ENCODE measurements around the gene PACRG. TPM values are rescaled to one million over a fixed set of nuclear protein-coding genes. Genes with fewer than 3 reads are reported as not detected.

Gene PACRG
- total and polyA plus RNA-seq, 2 experiments from 2014 or later = 0.83 to 3.7 TPM

DNA sequence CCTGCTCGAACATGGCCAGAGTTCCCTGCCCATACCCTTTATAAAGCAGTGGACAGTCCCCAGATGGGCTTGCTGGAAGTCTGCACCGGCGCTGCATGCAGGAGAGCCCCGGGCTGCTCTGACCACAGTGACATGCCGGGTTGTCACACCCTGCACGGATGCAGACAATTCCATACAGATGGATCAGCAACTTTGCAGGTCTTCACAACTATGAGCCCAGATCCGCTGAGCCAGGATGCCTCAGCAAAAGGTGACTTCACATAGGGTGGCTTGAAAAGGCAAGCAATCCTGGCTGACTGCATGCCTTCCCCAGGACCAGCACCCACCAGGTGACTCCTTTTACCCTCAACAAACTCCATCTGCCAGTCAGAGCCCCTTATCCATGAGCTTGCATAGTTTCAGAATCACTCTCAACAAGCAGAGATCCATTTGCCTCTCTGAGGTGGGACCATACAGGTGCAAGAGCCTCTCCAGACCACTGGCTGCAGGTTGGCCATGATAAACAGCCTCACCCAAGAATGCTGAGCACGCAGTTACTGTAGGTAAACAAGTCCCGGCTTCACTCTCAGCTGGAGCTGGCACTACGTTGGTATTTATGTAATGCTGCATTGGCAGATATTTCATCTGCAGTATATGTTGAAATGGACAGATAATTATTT is 503.7 kb downstream of the PACRG start:
- TF ChIP-seq, protein P1, sequence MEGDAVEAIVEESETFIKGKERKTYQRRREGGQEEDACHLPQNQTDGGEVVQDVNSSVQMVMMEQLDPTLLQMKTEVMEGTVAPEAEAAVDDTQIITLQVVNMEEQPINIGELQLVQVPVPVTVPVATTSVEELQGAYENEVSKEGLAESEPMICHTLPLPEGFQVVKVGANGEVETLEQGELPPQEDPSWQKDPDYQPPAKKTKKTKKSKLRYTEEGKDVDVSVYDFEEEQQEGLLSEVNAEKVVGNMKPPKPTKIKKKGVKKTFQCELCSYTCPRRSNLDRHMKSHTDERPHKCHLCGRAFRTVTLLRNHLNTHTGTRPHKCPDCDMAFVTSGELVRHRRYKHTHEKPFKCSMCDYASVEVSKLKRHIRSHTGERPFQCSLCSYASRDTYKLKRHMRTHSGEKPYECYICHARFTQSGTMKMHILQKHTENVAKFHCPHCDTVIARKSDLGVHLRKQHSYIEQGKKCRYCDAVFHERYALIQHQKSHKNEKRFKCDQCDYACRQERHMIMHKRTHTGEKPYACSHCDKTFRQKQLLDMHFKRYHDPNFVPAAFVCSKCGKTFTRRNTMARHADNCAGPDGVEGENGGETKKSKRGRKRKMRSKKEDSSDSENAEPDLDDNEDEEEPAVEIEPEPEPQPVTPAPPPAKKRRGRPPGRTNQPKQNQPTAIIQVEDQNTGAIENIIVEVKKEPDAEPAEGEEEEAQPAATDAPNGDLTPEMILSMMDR (IDR thresholded peaks at IDR 0.05; ENCODE audit: low read depth, low read length) = no peak
- H3K27ac ChIP-seq = no peak overlapping the region

DNA sequence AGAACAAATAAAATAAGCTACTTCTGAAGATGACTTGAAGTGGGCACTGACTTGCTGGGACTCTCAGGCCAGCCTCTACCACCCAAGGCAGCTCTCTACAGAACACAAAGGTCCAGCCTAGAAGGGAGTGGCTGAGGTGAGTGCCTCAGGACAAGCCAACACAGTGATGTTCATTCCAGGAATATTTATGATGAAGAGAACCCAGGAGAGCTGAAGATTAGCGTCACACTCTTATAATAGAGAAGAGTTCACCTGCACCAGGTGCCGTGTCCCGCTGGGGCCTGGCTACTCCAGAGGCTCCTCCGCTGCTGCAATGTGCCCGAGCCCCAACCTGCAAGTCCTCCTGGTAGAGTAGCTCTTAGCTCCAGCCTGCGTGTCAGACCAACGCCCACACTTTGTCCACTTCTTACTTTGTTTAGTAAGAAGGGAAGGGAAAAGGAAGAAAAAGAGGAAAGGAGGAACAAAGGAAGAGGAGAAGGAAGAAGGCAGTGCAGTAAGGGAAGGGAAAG is 504.3 kb downstream of the PACRG start:
- no peaks in the 10 kb centered on the region for H3K9me3 ChIP-seq (ENCODE audit: low read depth)
- no peak overlapping the region for H3K4me3 ChIP-seq
- H3K36me3 ChIP-seq = no peaks in the 10 kb centered on the region
- H3K4me1 ChIP-seq (ENCODE audit: low read depth) = peaks cover 20% of the 10 kb centered on the region
- TF ChIP-seq, protein P1 (IDR thresholded peaks at IDR 0.05; ENCODE audit: low read depth, low read length) = no peak
- no peak overlapping the region for H3K27ac ChIP-seq
- H3K27me3 ChIP-seq = no peaks in the 10 kb centered on the region
- no peak for DNase-seq (ENCODE audit: low read depth in 1 of 2, low spot score in 1 of 2)

More for the DNA sequence above, 503.7 kb downstream of the PACRG start:
- Histone ChIP-seq H3K9me3 (ENCODE audit: low read depth) (no peaks in the 10 kb centered on the region), H3K36me3 (no peaks in the 10 kb centered on the region), H3K4me3 (no peak overlapping the region), H3K27me3 (no peaks in the 10 kb centered on the region), H3K4me1 (ENCODE audit: low read depth) (peaks cover 20% of the 10 kb centered on the region)
- no peak for DNase-seq (ENCODE audit: low read depth in 1 of 2, low spot score in 1 of 2)

- Histone ChIP-seq H3K4me3 (no peak overlapping the region), H3K36me3 (no peaks in the 10 kb centered on the region), H3K9me3 (ENCODE audit: low read depth) (no peaks in the 10 kb centered on the region), H3K27me3 (no peaks in the 10 kb centered on the region), H3K4me1 (ENCODE audit: low read depth) (peaks cover 17% of the 10 kb centered on the region), H3K27ac (no peak overlapping the region)
- TF ChIP-seq, protein P1 (IDR thresholded peaks at IDR 0.05; ENCODE audit: low read depth, low read length) = no peak
- no peak for DNase-seq (ENCODE audit: low read depth in 1 of 2, low spot score in 1 of 2)
Observed at GRCh38 chr6:163232649-163233048, 504.9 kb downstream of the PACRG start.

DNA sequence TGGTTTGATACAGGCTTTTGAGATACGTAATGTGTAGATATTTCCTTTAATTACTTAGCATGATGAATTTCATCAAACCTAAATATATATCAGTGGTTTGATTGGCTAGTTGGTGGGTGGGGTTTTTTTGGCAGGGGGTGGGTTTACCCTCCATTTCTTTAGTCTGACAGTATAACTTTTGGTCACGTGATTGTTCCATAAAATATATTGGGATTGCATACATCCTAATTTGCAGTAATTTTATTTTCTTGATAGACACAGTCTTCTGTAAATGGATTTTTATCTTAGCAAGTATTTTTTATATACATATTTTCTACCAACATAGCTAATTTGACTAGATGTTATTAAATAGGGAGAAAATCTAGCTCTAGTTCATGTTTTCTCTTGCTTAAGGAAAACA is 509.3 kb downstream of the PACRG start:
- TF ChIP-seq, protein P1 (IDR thresholded peaks at IDR 0.05; ENCODE audit: low read depth, low read length) = no peak
- Histone ChIP-seq H3K4me3 (no peak overlapping the region), H3K36me3 (no peaks in the 10 kb centered on the region), H3K27me3 (no peaks in the 10 kb centered on the region), H3K9me3 (ENCODE audit: low read depth) (no peaks in the 10 kb centered on the region), H3K27ac (no peak overlapping the region), H3K4me1 (ENCODE audit: low read depth) (no peaks in the 10 kb centered on the region)
- no peak for DNase-seq (ENCODE audit: low read depth in 1 of 2, low spot score in 1 of 2)

GRCh38 chr6:163239572-163240340 is 512.0 kb downstream of the PACRG start:
- Histone ChIP-seq H3K4me3 (no peak overlapping the region), H3K9me3 (ENCODE audit: low read depth) (no peaks in the 10 kb centered on the region), H3K27ac (no peak overlapping the region), H3K27me3 (no peaks in the 10 kb centered on the region), H3K36me3 (no peaks in the 10 kb centered on the region), H3K4me1 (ENCODE audit: low read depth) (no peaks in the 10 kb centered on the region)
- TF ChIP-seq, protein P1 (IDR thresholded peaks at IDR 0.05; ENCODE audit: low read depth, low read length) = no peak
- no peak for DNase-seq (ENCODE audit: low read depth in 1 of 2, low spot score in 1 of 2)

All from cardiac muscle cell (in vitro differentiated cells and primary cell).